ENCODE measurements around the gene IER2.

DNA sequence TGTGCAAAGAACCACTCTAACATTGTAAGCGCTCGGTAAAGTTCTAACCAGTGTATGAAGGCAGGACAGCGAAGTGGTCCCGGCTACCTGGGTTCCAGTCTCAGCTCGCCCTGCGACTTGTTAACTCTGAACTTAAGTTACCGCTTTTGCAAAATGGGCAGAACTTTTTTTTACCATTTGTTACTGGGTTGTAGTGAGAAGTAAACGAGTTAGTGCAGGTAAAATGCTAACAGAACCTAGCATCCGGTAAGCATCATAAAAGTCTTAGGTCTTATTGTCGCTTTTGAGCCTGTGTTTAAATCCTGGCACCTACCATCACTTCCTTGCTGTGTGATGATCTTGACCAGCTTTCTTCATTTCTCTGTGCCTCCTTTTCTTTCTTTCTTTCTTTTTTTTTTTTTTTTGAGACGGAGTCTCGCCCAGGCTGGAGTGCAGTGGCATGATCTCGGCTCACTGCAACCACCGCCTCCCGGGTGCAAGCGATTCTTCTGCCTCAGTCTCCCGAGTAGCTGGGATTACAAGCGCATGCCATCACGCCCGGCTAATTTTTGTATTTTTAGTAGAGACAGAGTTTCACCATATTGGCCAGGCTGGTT, 32.9 kb upstream of the IER2 start:
- TF ChIP-seq YY1 (IDR thresholded peaks at IDR 0.05; ENCODE audit: insufficient read depth, insufficient read length) (no peak), ZNF274 (IDR thresholded peaks at IDR 0.05; ENCODE audit: low read depth, low read length) (no peak)
